GM15510 (cell line): ENCODE measurements around the gene PABPC1L.

ENCODE experiments used
- POLR2A ChIP-seq: IDR thresholded peaks from 3 replicates; pipeline ENCODE4 v1.6.1; 2011; ENCODE audit warnings: borderline replicate concordance; ENCODE audit not compliant: insufficient read length; ENCODE audit errors: extremely low read depth

Gene PABPC1L

DNA sequence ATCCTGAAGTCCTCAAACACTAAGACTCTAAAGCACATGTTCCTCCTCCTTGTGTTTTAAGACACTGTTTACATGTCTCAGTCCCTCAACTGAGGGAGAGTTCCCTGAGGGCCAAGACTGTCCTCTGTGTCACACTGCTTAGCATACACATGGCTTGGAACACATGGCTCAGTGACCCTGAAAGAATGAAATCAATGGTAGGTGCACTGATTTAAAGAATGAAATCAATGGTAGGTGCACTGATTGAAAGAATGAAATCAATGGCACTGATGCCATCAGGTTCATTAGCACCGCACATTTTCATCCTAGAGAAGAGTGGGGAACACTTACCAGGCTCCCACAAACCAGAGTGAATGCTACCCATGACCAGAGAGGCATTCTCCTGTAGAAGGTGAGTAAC is 40.5 kb downstream of the PABPC1L start:
- no peak for TF ChIP-seq POLR2A

GRCh38 chr20:44952731-44953130 is 42.9 kb downstream of the PABPC1L start:
- TF ChIP-seq POLR2A = no peak

- TF ChIP-seq POLR2A = no peak
Observed at GRCh38 chr20:44954211-44954610, 44.4 kb downstream of the PABPC1L start.

- TF ChIP-seq POLR2A = no peak
Observed at GRCh38 chr20:44955270-44955669, 45.4 kb downstream of the PABPC1L start.

- no peak for TF ChIP-seq POLR2A
Observed at GRCh38 chr20:44956410-44956809, 46.5 kb downstream of the PABPC1L start.

DNA sequence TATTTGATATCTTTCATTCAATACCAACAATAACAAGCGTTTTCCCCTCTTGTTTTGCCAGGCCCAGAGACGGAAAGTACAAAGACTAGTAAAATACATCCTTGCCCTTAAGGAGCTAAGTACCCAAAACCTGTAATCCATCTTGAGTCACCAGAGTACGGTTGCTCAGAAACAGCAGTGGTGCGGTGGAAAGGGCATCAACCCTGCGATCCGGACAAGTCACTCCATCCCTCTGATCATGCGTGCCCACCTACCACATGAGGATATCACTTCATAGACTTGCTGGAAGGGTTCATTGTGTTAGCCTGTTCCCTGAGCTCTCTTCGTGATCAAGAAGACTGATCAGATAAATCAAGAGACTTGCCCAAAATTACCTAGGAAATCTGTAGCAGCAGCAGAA is 48.4 kb downstream of the PABPC1L start:
- TF ChIP-seq POLR2A = no peak

- no peak for TF ChIP-seq POLR2A
Observed at GRCh38 chr20:44959082-44959637, 49.3 kb downstream of the PABPC1L start.

DNA sequence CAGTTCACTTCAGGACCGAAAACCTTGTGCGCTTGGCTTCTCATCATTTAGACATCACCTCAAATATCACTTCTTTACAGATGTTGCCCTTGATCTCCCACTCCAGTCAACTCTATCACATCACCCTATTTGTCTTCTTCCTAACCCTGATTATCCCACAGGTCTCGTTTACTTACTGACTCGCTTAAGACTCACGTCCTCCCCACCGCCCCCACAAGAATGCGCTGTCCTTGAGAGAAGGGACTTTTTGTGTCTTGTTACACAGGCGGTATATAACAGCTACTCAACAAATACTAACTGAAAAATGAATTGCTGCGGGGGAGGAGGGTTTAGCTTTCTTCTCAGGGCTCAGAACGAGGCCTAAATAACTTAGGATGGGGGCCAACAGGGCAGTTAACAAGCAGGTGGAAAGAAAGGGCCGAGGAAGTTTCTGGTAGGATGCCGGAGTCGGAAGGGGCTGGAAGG is 49.8 kb downstream of the PABPC1L start:
- TF ChIP-seq POLR2A = no peak

DNA sequence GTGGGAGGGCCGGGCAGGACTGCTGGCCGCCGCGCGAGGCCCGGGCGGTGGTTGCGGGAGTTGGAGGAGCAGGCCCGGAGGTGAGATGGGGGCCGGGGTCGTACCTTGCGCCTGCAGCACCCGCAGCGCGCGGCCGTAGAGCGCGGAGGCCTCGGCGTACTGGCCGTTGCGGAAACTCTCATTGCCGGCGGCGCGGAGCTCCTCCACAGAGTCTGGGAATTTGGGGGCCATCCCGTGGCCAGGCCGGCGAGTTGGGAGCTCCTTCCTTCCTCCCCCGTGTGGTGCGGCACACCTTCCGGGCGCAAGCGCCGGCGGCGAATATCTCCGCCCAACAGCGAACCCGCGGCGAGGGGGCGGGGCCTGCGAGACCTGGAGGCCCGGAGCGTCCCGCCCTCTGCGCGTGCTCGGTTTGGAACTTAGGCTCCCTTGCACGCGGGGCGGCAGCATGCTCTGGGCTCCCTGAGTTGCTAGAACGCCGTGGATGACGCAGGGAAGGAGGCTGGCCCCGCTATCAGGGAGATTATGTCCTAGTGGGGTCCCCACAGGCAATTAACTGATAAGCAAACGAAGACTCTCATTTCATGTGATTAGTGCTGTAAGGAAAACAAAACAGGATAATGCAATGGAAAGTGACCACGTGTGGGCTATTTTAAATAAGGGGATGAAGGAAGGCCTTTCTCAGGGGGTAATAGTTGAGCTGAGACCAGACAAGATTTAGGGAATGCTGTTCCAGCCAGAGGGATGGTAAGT is 50.4 kb downstream of the PABPC1L start, which contains the start of gene TOMM34:
Gene TOMM34, minus strand, starts transcription at position 295 of the 750 bp plus-strand sequence. Its CDS starts 64 bp downstream, at position 231.
- peak; percentile 75 for TF ChIP-seq POLR2A

DNA sequence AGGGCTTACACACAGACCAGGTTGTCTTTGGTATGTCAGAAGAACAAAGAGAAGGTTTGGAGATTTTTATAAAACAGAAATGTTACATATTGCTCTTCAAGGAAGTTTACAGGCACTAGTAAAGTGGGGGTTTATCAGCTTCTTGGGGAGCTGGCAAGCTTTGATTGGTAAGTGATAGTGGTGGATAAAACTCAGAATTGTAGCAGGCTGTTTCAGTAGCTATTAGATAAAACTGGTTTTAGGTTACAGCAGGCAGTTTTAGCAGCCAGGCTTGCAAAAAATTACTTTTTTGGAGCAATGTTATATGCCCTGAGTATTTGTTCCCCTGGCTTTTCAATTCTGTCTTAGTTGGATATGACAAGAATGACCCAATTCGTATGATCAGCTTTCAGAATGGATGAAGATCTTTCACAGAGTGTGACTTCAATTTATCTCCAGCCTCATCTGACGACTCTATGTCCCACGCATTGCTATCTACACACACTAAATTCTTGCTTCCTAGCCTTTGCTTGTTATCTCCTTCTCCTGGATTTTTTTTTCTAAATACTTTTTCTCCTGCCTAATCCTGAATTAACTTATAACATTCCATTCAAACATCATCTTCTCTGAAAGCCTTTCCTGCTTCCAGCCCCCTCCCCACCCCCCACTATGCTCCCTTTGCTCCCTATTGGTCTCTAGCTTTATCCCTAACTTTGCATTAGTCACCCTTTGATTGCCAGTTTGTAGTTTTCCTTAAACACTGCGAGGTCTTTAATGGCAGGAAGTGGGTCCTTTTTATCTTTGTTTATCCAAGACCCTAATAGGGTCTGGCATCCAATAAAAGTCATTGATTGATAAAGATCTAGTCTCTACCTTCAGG is 51.4 kb downstream of the PABPC1L start:
- TF ChIP-seq POLR2A = no peak

- no peak for TF ChIP-seq POLR2A
Observed at GRCh38 chr20:44961870-44962267, 52.0 kb downstream of the PABPC1L start.

DNA sequence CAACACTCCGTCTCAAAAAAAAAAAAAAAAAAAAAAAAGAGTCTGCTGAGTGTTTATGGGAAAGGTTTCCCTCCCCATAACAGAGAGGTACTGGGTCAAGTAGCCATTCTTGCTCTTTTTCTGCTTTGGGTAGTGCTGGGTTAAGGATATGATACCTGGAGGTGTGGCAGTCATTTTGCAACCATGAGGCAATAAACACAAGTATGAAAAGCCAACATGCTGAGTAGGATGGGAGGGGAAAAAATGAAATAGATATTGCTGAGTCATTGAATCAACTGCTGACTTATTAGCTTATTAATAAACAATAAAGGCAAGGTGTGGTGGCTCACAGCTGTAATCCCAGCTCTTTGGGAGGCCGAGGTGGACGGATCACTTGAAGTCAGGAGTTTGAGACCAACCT is 52.6 kb downstream of the PABPC1L start:
- TF ChIP-seq POLR2A = no peak

GRCh38 chr20:44963325-44964215 is 53.7 kb downstream of the PABPC1L start:
- TF ChIP-seq POLR2A = no peak

- no peak for TF ChIP-seq POLR2A
Observed at GRCh38 chr20:44965651-44966029, 55.8 kb downstream of the PABPC1L start.

DNA sequence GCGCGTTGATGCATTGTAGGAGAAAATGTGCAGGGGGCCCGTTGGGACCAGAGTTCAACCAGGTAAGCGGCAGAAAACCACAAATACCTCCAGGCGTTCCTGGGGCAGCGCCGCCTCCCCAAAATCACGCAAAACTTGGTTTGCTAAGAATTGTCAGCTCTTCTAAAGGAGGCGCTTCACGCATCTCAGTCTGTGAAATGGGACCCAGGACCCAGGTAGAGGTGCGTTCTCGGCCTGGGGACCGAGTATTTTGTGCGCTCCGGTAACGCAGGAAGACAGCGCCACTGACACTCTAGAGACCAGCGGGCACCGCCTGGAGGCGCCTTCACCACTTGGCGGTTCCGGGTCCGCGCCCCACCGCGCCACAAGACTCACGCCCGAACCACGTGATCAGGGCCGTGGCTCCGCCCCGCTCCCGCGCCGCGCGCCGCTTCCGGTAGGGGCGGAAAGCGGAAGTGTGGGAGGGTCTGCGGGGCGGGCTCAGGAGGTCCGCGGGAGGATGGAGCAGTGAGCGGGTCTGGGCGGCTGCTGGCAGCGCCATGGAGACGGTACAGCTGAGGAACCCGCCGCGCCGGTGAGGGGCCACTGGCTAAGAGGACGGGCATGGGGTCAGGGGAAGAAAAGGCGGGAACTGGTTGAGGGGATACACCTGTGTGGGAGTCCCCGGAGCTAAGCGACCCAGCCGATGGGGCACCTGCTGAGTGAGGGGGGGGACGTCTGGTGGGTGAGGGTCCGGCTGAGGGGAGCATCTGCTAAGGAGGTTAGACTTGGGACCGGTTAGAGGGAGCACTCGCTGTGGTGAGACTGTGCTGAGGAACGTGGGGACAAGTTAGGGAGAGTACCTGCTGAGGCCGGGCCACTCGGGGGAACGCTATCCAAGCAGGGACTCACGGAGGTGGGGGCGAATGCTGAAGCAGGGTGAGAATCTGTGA is 56.4 kb downstream of the PABPC1L start, which contains the start of gene STK4:
Gene STK4, plus strand, starts transcription at position 483 of the 932 bp plus-strand sequence. Its CDS starts 57 bp downstream, at position 540.
- peak; percentile 84 for TF ChIP-seq POLR2A
